Muscle layer of colon (tissue), 2 donors: ENCODE measurements around the gene SMC4.

Source experiments
- H3K27ac ChIP-seq: one replicate; pipeline ENCODE4 v1.7.0; 2013; ENCODE audit warnings: low read depth, mild to moderate bottlenecking, low read length, moderate library complexity
- H3K27me3 ChIP-seq, 2 donors: one replicate each; pipeline ENCODE4 v1.7.0; 2013; ENCODE audit warnings: low read length in 2 of 2, mild to moderate bottlenecking in 2 of 2; ENCODE audit not compliant: insufficient read depth in 2 of 2, control insufficient read depth in 1 of 2
- H3K36me3 ChIP-seq: one replicate; pipeline ENCODE4 v1.7.0; 2013; ENCODE audit warnings: mild to moderate bottlenecking, low read length; ENCODE audit not compliant: insufficient read depth
- H3K4me1 ChIP-seq: one replicate; pipeline ENCODE4 v1.7.0; 2013; ENCODE audit warnings: mild to moderate bottlenecking, low read length; ENCODE audit not compliant: insufficient read depth
- H3K4me3 ChIP-seq, 2 donors: one replicate each; pipeline ENCODE4 v1.7.0; 2013; ENCODE audit warnings: low read length in 2 of 2, low read depth in 1 of 2, mild to moderate bottlenecking in 1 of 2, moderate library complexity in 1 of 2
- H3K9ac ChIP-seq: one replicate; pipeline ENCODE4 v1.7.0; 2013; ENCODE audit warnings: low read length
- H3K9me3 ChIP-seq: one replicate; pipeline ENCODE4 v1.7.0; 2013; ENCODE audit warnings: mild to moderate bottlenecking, low read length
- donor health status: abdominal sarcoma.
- donor health status: Adenocarcinoma of cecum.

Gene SMC4

DNA sequence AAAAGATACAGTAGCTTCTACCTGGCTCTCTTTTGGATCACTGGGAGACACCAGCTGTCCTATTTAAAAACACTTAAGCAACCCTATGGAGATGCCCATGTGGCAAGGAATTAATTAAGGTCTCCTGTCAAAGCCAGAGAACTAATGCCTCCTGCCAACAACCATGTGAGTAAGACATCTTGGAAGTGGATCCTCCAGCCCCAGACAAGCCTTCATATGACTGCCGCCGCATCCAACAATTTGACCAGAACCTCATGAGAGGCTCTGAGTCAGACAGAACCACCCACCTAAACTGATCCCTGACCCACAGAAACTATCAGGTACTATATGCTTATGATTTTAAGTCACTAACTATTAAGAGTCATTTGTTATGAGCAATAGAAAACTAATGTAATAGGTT lies 22.8 kb upstream of the SMC4 start:
- peaks cover 15% of the 10 kb centered on the region for H3K36me3 ChIP-seq
- H3K9ac ChIP-seq = no peak overlapping the region
- no peak overlapping the region for H3K4me3 ChIP-seq
- H3K9me3 ChIP-seq = no peaks in the 10 kb centered on the region
- no peak overlapping the region for H3K27ac ChIP-seq
- no peaks in the 10 kb centered on the region for H3K4me1 ChIP-seq
- H3K27me3 ChIP-seq = no peaks in the 10 kb centered on the region

DNA sequence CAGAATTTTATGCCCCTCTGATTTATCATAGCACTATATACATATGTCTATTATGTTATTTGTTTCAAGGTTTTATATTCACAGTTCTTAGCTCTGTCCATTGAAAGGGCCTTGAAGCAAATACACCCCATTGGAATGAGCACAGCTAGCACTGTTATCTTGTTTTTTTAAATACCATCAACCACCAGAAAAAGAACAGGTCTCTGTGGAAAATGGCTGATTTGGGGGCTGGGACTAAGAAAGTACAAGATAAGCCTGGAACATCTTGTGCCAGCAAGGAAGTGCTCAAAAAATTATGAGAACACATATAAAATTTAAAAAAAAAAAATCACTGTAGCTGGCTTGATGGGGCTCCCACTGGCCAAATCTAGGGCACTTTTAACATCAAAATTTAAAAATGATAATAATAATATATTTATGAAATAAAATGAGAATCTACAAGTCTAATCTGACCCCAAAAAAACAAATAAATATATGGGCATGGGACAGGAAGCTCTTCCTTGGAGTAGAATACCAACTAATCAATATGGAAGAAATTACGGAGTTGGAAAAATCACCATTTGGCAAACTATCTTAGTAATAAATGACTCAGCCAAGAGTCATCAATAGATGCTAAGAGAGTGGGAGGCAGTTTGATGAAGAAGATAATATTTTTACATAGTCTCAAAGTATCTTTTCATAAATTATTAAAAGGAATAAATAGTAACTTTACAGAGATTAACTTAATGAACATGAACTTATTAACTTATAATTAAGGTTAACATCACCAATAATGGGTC lies 20.9 kb upstream of the SMC4 start:
- no peaks in the 10 kb centered on the region for H3K4me1 ChIP-seq
- H3K9ac ChIP-seq = no peak overlapping the region
- no peaks in the 10 kb centered on the region for H3K9me3 ChIP-seq
- H3K27me3 ChIP-seq = no peaks in the 10 kb centered on the region
- H3K4me3 ChIP-seq = no peak overlapping the region
- H3K27ac ChIP-seq = no peak overlapping the region
- H3K36me3 ChIP-seq = peaks cover 15% of the 10 kb centered on the region

DNA sequence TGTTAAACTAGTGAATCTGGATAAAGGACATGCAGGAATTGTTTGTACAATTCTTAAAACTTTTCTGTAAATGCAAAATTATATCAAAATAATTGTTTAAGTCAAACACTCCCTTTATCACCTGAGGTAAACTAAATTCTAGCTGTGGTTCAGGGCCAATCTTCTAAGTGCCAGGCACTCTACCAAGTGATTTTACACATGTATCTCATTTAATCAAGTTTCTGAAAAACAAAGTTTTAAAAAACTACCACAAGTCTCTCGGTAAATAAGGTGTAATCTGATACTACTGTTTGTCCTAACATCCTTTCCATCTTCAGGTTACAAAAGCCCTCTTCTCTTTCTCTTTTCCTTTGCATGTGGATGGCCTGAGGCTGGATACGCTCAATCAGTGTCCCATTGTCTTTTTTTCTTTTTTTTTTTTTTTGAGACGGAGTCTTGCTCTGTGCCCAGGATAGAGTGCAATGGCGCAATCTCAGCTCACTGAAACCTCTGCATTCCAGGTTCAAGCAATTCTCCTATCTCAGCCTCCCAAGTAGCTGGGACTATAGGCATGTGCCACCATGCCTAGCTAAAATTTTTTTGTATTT lies 19.7 kb upstream of the SMC4 start:
- no peak overlapping the region for H3K9ac ChIP-seq
- H3K27ac ChIP-seq = no peak overlapping the region
- H3K36me3 ChIP-seq = peaks cover 9% of the 10 kb centered on the region
- no peak overlapping the region for H3K4me3 ChIP-seq
- no peaks in the 10 kb centered on the region for H3K4me1 ChIP-seq
- H3K27me3 ChIP-seq = no peaks in the 10 kb centered on the region
- H3K9me3 ChIP-seq = no peaks in the 10 kb centered on the region

DNA sequence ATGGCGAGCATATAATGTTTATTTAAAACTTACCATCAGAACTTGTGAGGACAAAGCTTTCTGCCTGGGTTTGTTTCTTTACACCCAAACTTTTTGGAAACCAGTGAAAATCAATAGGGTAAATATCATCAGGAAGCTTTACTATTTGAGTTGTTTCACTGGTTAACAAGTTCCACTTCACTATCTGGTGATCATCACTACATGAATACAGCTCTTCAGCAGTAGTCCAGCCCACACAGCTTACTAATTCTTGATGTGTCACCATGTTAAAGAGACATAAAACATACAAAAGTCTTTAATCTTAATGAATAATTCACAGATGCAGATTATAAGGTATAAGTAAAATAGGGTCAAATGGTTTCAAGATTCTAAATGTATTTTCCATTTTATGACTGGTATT lies 18.0 kb upstream of the SMC4 start:
- H3K27me3 ChIP-seq = no peaks in the 10 kb centered on the region
- no peaks in the 10 kb centered on the region for H3K9me3 ChIP-seq
- no peak overlapping the region for H3K27ac ChIP-seq
- H3K36me3 ChIP-seq = peaks cover 5% of the 10 kb centered on the region
- H3K9ac ChIP-seq = no peak overlapping the region
- H3K4me3 ChIP-seq = no peak overlapping the region
- no peaks in the 10 kb centered on the region for H3K4me1 ChIP-seq

DNA sequence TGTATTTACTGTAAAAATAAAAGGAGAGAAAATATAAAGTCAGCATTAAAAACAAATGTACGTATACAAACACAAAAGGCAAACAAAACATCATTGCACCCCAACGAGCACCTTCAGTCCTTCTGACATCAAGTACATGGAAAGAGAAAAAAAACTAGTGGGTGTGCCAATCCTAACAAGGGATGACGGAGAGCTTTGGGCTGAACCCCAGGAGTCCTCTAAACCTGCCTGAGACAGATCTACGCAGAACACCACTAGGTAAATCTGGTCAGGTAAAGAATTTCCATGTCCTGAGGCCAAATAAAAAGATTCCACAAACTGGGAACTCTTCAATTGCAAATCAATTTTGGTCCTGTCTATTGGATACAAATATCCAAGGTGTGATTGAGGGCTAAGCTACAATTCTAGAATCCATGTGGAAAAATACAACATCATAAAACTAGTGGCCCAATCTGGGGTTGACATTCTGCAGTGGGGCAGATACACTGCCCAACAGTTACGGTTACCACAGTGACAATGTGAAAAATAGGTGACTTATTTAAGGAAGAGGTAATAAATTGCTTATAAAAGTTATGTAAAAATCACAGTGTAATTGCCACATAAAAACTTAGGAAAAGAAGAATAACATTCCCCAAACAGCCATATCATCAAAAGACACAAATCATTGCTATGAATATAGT lies 14.7 kb upstream of the SMC4 start:
- Histone ChIP-seq H3K9ac (no peak overlapping the region), H3K36me3 (no peaks in the 10 kb centered on the region), H3K4me3 (no peak overlapping the region), H3K27me3 (no peaks in the 10 kb centered on the region), H3K9me3 (no peaks in the 10 kb centered on the region), H3K4me1 (no peaks in the 10 kb centered on the region), H3K27ac (no peak overlapping the region)

DNA sequence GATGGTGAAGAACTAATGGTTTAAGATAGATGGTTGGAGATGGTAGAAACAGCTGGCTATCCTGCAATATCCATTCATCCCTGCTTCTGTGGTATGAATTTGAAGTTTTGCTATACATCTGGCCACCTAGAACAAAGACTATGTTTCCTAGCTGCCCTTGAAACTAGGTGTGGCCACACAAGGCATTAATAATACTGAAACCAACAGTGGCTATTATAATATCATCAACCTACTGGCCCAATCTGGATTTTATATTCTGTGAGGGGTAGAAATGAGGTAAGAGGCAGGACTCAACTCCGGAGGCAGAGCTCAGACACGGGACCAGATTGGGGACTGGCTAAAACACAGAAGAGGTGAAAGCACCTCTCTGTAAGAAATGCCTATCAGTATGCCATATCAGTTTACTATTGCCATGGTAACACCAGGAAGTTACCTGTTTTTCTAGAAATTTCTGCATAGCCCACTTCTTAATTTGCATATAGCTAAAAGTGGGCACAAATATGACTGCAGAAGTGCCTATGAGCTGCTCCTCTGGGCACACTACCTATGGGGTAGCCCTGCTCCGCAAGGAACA lies 8.8 kb upstream of the SMC4 start:
- H3K36me3 ChIP-seq = no peaks in the 10 kb centered on the region

DNA sequence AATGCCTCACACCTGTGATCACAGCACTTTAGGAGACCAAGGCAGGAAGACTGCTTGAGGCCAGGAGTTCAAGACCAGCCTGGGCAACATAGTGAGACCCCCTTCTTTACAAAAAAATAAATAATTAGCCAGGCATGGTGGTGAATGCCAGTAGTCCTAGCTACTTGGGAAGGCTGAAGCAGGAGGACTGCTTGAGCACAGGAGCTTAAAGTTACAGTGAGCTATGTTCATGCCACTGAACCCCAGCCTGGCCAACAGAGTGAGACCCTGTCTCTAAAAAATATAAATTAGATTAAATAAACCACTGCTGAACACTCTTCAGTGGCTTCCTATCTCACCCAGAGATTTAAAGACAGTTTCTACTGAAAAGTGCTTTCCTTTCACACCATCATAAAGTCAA lies 6.7 kb upstream of the SMC4 start:
- Histone ChIP-seq H3K36me3 (no peaks in the 10 kb centered on the region), H3K4me3 (no peak overlapping the region), H3K27ac (no peak overlapping the region), H3K9ac (no peak overlapping the region), H3K4me1 (no peaks in the 10 kb centered on the region), H3K9me3 (no peaks in the 10 kb centered on the region), H3K27me3 (no peaks in the 10 kb centered on the region)

More for the DNA sequence above, 8.8 kb upstream of the SMC4 start:
- Histone ChIP-seq H3K27me3 (no peaks in the 10 kb centered on the region), H3K4me3 (no peak overlapping the region), H3K4me1 (no peaks in the 10 kb centered on the region), H3K9ac (no peak overlapping the region), H3K27ac (no peak overlapping the region), H3K9me3 (no peaks in the 10 kb centered on the region)

DNA sequence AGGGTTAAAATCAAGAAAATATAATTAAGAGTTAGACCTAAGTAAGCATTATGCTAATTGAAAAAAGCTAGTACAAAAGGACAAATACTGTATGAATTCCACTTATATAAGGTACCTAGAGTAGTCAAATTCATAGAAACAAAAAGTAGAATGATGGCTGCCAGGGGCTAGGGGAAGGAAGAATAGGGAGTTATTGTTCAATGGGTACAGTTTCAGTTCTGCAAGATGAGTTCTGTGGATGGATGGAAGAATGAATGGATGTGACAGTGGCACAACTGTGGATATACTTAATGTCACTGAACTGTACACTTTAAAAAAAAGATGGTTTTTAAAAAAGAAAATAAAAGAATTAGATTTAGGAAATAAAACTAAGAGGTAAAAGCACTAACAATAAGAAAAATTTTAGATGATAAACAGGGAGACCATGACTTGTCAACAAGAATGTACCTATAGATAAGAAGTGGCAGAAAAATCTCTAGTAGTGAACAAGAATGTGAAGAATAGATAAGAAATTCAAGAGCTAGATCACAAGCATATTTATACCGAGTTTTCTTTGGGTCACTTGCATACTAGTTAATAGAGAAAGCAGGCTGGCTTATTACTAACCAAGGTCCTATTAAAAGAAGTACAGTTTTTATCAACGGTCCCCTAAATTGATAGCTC lies 6.0 kb upstream of the SMC4 start:
- peaks cover 6% of the 10 kb centered on the region for H3K4me1 ChIP-seq
- no peak overlapping the region for H3K4me3 ChIP-seq
- H3K36me3 ChIP-seq = no peaks in the 10 kb centered on the region

DNA sequence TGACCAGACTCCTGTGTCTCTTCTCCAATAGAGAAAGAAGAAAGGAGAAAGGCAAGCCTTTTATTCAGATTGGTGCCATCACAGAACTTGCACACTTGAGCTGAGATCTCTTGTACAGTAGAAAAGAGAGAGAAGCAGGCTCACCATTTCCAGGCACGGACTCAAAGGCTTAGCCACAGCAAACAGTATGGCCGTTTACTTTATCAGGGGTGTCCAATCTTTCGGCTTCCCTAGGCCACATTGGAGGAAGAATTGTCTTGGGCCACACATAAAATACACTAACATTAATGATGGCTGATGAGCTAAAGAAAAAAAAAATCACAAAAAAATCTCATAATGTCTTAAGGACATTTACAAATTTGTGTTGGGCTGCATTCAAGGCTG lies 5.4 kb upstream of the SMC4 start:
- Histone ChIP-seq H3K4me1 (peaks cover 7% of the 10 kb centered on the region), H3K36me3 (no peaks in the 10 kb centered on the region), H3K27ac (no peak overlapping the region), H3K4me3 (no peak overlapping the region), H3K27me3 (no peaks in the 10 kb centered on the region), H3K9ac (no peak overlapping the region), H3K9me3 (no peaks in the 10 kb centered on the region)

More for the DNA sequence above, 6.0 kb upstream of the SMC4 start:
- H3K9me3 ChIP-seq = no peaks in the 10 kb centered on the region
- no peak overlapping the region for H3K9ac ChIP-seq
- no peaks in the 10 kb centered on the region for H3K27me3 ChIP-seq
- H3K27ac ChIP-seq = no peak overlapping the region

DNA sequence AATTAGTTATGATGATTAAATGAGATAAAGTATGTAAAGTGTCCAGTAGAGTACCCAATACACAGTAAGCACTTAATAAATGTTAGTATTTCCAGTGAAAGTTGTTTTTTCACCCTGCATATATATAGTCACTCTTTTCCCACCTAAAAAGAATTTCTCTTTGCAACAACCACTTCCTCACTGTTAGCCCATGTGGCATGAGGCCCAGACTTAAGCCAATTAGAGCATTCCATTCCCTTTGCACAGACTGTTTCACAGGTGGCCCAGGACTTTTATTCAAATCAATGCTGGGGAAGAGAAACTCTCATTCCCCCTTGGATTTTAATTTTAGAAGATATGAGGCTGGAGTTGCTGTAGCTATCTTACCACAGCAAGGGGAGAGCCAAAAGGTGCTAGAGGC lies 4.2 kb upstream of the SMC4 start:
- no peaks in the 10 kb centered on the region for H3K36me3 ChIP-seq
- peaks cover 10% of the 10 kb centered on the region for H3K4me1 ChIP-seq
- no peaks in the 10 kb centered on the region for H3K27me3 ChIP-seq
- H3K4me3 ChIP-seq = no peak overlapping the region
- H3K27ac ChIP-seq = no peak overlapping the region
- H3K9me3 ChIP-seq = no peaks in the 10 kb centered on the region
- no peak overlapping the region for H3K9ac ChIP-seq

DNA sequence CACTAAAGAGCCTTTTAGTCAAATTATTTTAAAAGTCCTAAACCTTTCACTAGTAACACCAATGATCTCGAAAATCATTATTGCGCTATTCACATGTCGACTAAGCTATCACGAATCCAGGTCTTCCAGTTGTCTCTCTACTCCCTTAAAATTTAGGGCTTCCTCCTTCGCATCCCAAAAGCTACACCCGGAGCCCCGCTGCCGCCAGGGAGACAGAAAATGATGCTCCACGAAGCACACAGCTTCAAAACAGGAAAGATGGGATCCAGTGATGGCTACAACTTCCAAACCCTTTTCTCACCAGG lies 678 bp upstream of the SMC4 start:
- no peaks in the 10 kb centered on the region for H3K9me3 ChIP-seq
- H3K27ac ChIP-seq = peak overlapping the region; percentile 90
- H3K4me1 ChIP-seq = peaks cover 23% of the 10 kb centered on the region
- H3K27me3 ChIP-seq = peaks cover 16 to 28% of the 10 kb centered on the region in 2 donors
- H3K36me3 ChIP-seq = no peaks in the 10 kb centered on the region
- peak overlapping the region; percentile 77 for H3K9ac ChIP-seq
- peak overlapping the region; percentile 82 to 96 for H3K4me3 ChIP-seq
